Mesendoderm (in vitro differentiated cells): ENCODE measurements around the gene SLC23A2.

ENCODE experiments used
- DNase-seq: peaks from one replicate; pipeline ENCODE4 v3.0.0; 2013
- H2AK5ac ChIP-seq: 2 replicates; pipeline ENCODE4 v1.6.1; 2013; ENCODE audit warnings: low read length, inconsistent platforms
- H2BK120ac ChIP-seq: 2 replicates; pipeline ENCODE4 v1.6.1; 2013; ENCODE audit warnings: low read depth, mild to moderate bottlenecking, low read length, moderate library complexity, mixed read lengths
- H2BK15ac ChIP-seq: replicated peaks from 2 replicates; pipeline ENCODE4 v1.6.1; 2013; ENCODE audit warnings: low read depth, mild to moderate bottlenecking, moderate library complexity
- H2BK5ac ChIP-seq: 2 replicates; pipeline ENCODE4 v1.6.1; 2013; ENCODE audit warnings: low read length, inconsistent platforms
- H3K18ac ChIP-seq: 2 replicates; pipeline ENCODE4 v1.6.1; 2013; ENCODE audit warnings: mild to moderate bottlenecking, low read length, mixed read lengths
- H3K23ac ChIP-seq: one replicate; pipeline ENCODE4 v1.6.1; 2013; ENCODE audit warnings: low read length
- H3K27ac ChIP-seq: 2 replicates; pipeline ENCODE4 v1.5.1; 2013; ENCODE audit warnings: low read depth, mild to moderate bottlenecking, inconsistent platforms, low read length, moderate library complexity
- H3K27me3 ChIP-seq: 2 replicates; pipeline ENCODE4 v1.6.1; 2013; ENCODE audit warnings: low read length, control low read depth, mild to moderate bottlenecking, inconsistent platforms; ENCODE audit not compliant: insufficient read depth, poor library complexity
- H3K36me3 ChIP-seq: 2 replicates; pipeline ENCODE4 v1.6.1; 2013; ENCODE audit warnings: low read length, inconsistent platforms; ENCODE audit not compliant: control insufficient read depth, insufficient read depth
- H3K4ac ChIP-seq: one replicate; pipeline ENCODE4 v1.6.1; 2013; ENCODE audit warnings: low read depth, mild to moderate bottlenecking, low read length, moderate library complexity
- H3K4me1 ChIP-seq: 2 replicates; pipeline ENCODE4 v1.6.1; 2013; ENCODE audit warnings: low read depth, low read length, inconsistent platforms; ENCODE audit not compliant: control insufficient read depth
- H3K4me2 ChIP-seq: 2 replicates; pipeline ENCODE4 v1.6.1; 2013; ENCODE audit warnings: low read length
- H3K4me3 ChIP-seq: 2 replicates; pipeline ENCODE4 v1.5.1; 2013; ENCODE audit warnings: mild to moderate bottlenecking, low read length
- H3K56ac ChIP-seq: one replicate; pipeline ENCODE4 v1.6.1; 2013; ENCODE audit warnings: low read length
- H3K79me1 ChIP-seq: 2 replicates; pipeline ENCODE4 v1.6.1; 2013; ENCODE audit warnings: low read length, inconsistent platforms
- H3K79me2 ChIP-seq: 2 replicates; pipeline ENCODE4 v1.6.1; 2013; ENCODE audit warnings: mild to moderate bottlenecking, low read length; ENCODE audit not compliant: control insufficient read depth, insufficient read depth
- H3K9ac ChIP-seq: 2 replicates; pipeline ENCODE4 v1.6.1; 2013; ENCODE audit warnings: low read length, inconsistent platforms
- H4K5ac ChIP-seq: one replicate; pipeline ENCODE4 v1.6.1; 2013; ENCODE audit warnings: low read length
- H4K8ac ChIP-seq: one replicate; pipeline ENCODE4 v1.6.1; 2013; ENCODE audit warnings: low read depth, mild to moderate bottlenecking, control low read depth, low read length, moderate library complexity
- WGBS: extraction: QIAGEN DNeasy Blood & Tissue Kit; methylation state at CpG from one replicate; pipeline ENCODE4 v1.1.7; 2013; ENCODE audit warnings: low lambda C conversion rate, missing lambda C conversion rate; ENCODE audit not compliant: insufficient coverage; ENCODE audit errors: extremely low coverage; 5-methylcytosine and 5-hydroxymethylcytosine counted together

The SLC23A2 gene

DNA sequence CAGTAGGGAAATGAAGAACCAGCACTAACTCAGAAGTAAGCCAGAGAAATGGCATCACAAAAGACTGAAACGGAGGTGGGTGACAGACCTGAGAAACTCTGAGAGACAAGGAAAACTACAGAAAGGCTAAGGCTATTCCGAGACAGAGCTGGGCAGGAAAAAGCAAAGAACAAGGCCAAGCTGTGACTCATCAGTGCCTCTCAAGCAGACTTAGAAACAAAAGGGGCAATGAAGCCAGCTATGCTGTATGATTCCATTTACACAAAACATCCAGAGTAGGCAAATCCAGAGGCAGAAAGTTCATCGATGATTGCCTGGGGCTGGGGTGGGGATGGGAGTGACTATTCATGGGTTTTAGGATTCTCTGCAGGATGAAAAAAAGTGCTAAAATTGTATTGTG, 50.0 kb downstream of the SLC23A2 start:
- Histone ChIP-seq H2BK15ac (no peak overlapping the region), H3K4me1 (no peaks in the 10 kb centered on the region), H4K5ac (no peak overlapping the region), H3K27me3 (no peaks in the 10 kb centered on the region), H4K8ac (no peak overlapping the region), H3K27ac (no peak overlapping the region), H3K56ac (no peak overlapping the region), H3K79me2 (no peaks in the 10 kb centered on the region), H3K4ac (no peak overlapping the region), H3K36me3 (no peaks in the 10 kb centered on the region), H3K18ac (no peak overlapping the region), H3K9ac (no peak overlapping the region), H3K79me1 (no peaks in the 10 kb centered on the region), H2AK5ac (no peak overlapping the region), H3K4me2 (no peak overlapping the region), H2BK5ac (no peak overlapping the region), H3K4me3 (no peak overlapping the region), H2BK120ac (no peak overlapping the region), H3K23ac (no peak overlapping the region)
- peak; percentile 25 for DNase-seq
- WGBS, result no CpG with 5 or more reads among the region's 3 CpGs

DNA sequence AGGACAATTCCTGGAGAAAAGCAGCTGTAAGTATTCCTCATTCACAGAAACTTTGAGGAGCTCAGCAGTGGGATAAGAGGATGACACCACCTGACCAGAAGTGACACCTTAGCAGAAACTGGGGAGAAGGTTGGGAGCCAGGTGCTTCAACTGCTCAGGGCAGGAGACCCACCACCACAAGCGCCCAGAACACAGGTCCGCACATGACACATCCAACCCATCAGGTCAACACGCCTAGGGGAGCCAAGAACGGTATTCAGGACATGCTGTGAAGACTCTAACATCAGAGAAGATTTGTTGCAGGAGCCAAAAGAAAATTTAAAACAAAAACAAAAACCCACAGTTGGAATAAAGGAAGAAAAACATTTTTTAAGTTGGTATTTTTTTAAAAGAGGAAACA, 50.5 kb downstream of the SLC23A2 start:
- WGBS, result no CpG with 5 or more reads among the region's 4 CpGs
- H2AK5ac ChIP-seq, result no peak overlapping the region

DNA sequence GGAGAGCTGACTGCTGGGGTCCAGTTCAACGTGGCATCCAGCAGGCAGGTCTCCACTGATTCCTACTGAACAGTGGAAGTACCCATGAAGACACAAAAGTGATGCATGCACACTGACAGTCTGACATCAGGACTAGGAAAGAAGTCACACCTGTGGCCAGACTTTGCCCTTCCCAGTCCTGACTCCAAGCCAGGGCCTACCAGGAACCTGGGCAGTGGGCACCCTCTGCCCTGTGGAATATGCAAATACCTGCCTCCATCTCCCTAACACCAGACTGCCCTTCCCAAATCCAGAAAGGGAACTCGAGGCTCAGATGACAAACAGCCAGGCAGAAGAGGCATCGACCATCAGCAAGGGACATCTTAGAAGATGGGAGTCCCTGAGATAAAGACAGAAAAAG, 50.9 kb downstream of the SLC23A2 start:
- H4K8ac ChIP-seq, result no peak overlapping the region
- no peaks in the 10 kb centered on the region for H3K4me1 ChIP-seq
- no peak overlapping the region for H3K27ac ChIP-seq
- H3K56ac ChIP-seq, result no peak overlapping the region
- no peak overlapping the region for H3K4ac ChIP-seq
- H3K79me1 ChIP-seq, result no peaks in the 10 kb centered on the region
- H3K79me2 ChIP-seq, result no peaks in the 10 kb centered on the region
- no peaks in the 10 kb centered on the region for H3K27me3 ChIP-seq
- H3K4me2 ChIP-seq, result no peak overlapping the region
- H2BK120ac ChIP-seq, result no peak overlapping the region
- WGBS, result no CpG with 5 or more reads among the region's 3 CpGs
- no peak overlapping the region for H3K18ac ChIP-seq
- H2BK5ac ChIP-seq, result no peak overlapping the region
- no peak overlapping the region for H3K4me3 ChIP-seq
- H3K9ac ChIP-seq, result no peak overlapping the region
- no peak overlapping the region for H4K5ac ChIP-seq
- no peaks in the 10 kb centered on the region for H3K36me3 ChIP-seq
- no peak for DNase-seq
- H2BK15ac ChIP-seq, result no peak overlapping the region
- H3K23ac ChIP-seq, result no peak overlapping the region
- H2AK5ac ChIP-seq, result no peak overlapping the region

More for the DNA sequence above, 50.5 kb downstream of the SLC23A2 start:
- Histone ChIP-seq H3K4me3 (no peak overlapping the region), H3K4me2 (no peak overlapping the region), H3K27me3 (no peaks in the 10 kb centered on the region), H3K56ac (no peak overlapping the region), H2BK5ac (no peak overlapping the region), H2BK120ac (no peak overlapping the region), H4K8ac (no peak overlapping the region), H3K4me1 (no peaks in the 10 kb centered on the region), H3K79me2 (no peaks in the 10 kb centered on the region), H3K27ac (no peak overlapping the region), H3K18ac (no peak overlapping the region), H2BK15ac (no peak overlapping the region), H3K36me3 (no peaks in the 10 kb centered on the region), H3K4ac (no peak overlapping the region), H3K23ac (no peak overlapping the region), H3K79me1 (no peaks in the 10 kb centered on the region), H3K9ac (no peak overlapping the region), H4K5ac (no peak overlapping the region)
- DNase-seq, result no peak

DNA sequence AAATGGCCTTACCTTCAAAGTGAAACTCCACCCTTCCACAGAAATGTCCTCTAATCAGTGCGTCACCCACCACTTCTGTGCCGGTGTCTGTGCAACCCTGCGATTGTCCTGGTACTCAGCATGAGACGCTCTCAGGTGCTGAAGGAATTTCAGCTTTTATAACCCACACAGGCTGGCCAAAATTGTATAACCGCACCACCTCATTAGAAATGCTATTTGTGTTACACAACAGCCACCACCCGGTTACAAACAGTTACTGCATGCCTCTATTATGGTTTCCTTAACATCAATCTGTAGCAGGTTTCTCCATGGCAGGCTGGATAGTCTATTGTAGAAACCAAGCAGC, 51.5 kb downstream of the SLC23A2 start:
- H2BK120ac ChIP-seq, result no peak overlapping the region
- H3K9ac ChIP-seq, result no peak overlapping the region
- H3K56ac ChIP-seq, result no peak overlapping the region
- H3K27ac ChIP-seq, result no peak overlapping the region
- H3K79me1 ChIP-seq, result no peaks in the 10 kb centered on the region
- no peak overlapping the region for H2BK15ac ChIP-seq
- no peak overlapping the region for H2AK5ac ChIP-seq
- no peaks in the 10 kb centered on the region for H3K36me3 ChIP-seq
- H4K5ac ChIP-seq, result no peak overlapping the region
- H3K4me3 ChIP-seq, result no peak overlapping the region
- peak; percentile 40 for DNase-seq
- H3K79me2 ChIP-seq, result no peaks in the 10 kb centered on the region
- H3K27me3 ChIP-seq, result no peaks in the 10 kb centered on the region
- H2BK5ac ChIP-seq, result no peak overlapping the region
- H3K4me1 ChIP-seq, result no peaks in the 10 kb centered on the region
- no peak overlapping the region for H3K4ac ChIP-seq
- WGBS, result no CpG with 5 or more reads among the region's 6 CpGs
- H3K4me2 ChIP-seq, result no peak overlapping the region
- no peak overlapping the region for H3K23ac ChIP-seq
- no peak overlapping the region for H3K18ac ChIP-seq
- no peak overlapping the region for H4K8ac ChIP-seq

DNA sequence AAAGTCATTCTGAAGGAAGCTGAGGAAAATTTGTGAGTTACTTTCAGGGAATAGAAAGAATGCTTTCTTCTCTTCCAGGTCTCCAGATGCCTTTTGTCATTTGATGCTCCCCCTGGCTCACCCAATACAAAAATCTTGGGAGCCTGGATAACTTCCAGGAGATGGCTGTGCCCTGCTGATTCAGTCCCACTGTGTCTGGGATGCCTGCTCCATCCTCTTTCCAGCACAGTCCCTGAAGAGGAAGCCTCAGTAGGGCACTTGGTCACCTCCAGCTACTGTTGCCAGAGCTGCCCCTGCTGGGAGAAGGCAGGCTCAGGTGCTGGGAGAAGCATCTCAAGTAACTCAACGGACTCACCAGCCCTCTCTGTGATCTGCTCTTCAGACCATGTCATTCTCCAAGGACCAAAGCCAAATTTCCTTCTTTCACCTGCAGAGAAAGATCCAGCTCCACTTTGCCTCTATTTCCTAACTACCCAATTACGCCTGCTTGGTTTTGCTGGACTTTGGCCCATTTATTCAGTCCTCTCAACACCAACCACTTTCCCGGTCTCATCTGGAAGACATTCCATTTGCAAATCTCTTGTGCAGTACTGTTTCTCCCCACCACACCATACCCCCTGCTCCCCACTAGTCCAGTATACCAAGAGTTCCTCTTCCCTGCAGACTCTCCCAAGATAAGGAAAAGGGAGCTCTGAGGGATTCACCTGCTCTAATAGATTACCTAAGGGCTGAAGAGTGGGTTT, 53.3 kb downstream of the SLC23A2 start:
- H2BK5ac ChIP-seq, result no peak overlapping the region
- no peaks in the 10 kb centered on the region for H3K36me3 ChIP-seq
- no CpG with 5 or more reads among the region's 3 CpGs for WGBS
- no peaks in the 10 kb centered on the region for H3K4me1 ChIP-seq
- no peak overlapping the region for H3K56ac ChIP-seq
- H3K4me2 ChIP-seq, result no peak overlapping the region
- no peak overlapping the region for H3K23ac ChIP-seq
- no peak overlapping the region for H4K5ac ChIP-seq
- no peak overlapping the region for H2BK15ac ChIP-seq
- H2AK5ac ChIP-seq, result no peak overlapping the region
- no peak overlapping the region for H3K4me3 ChIP-seq
- H3K9ac ChIP-seq, result no peak overlapping the region
- H4K8ac ChIP-seq, result no peak overlapping the region
- DNase-seq, result no peak
- no peak overlapping the region for H2BK120ac ChIP-seq
- no peak overlapping the region for H3K18ac ChIP-seq
- no peaks in the 10 kb centered on the region for H3K27me3 ChIP-seq
- no peaks in the 10 kb centered on the region for H3K79me2 ChIP-seq
- H3K79me1 ChIP-seq, result no peaks in the 10 kb centered on the region
- H3K27ac ChIP-seq, result no peak overlapping the region
- no peak overlapping the region for H3K4ac ChIP-seq

DNA sequence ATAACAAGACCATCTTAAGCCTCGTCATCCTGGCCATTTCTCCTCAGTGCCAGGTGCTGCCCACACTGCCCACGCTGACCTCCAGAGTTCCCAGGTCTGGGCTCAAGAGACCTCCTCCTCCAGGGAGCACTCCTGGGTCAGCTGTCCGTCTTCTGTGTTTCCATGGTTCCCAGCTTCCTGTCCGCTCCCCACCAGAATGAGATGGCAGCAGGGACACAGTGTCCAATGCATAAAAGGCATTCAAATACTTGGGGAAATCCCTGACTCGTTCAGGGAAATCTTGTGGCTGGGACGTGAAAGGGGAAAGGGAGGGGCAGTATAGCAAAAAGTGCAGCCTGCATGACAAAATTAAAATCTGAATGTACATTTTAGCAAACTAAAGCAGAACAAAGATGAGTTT, 54.3 kb downstream of the SLC23A2 start:
- no peaks in the 10 kb centered on the region for H3K79me1 ChIP-seq
- H3K9ac ChIP-seq, result no peak overlapping the region
- H2BK120ac ChIP-seq, result no peak overlapping the region
- H4K5ac ChIP-seq, result no peak overlapping the region
- no peaks in the 10 kb centered on the region for H3K79me2 ChIP-seq
- no peak overlapping the region for H3K4me3 ChIP-seq
- H3K4me2 ChIP-seq, result no peak overlapping the region
- no peak overlapping the region for H3K27ac ChIP-seq
- no peaks in the 10 kb centered on the region for H3K36me3 ChIP-seq
- no peak overlapping the region for H2AK5ac ChIP-seq
- H4K8ac ChIP-seq, result no peak overlapping the region
- H2BK15ac ChIP-seq, result no peak overlapping the region
- H3K4me1 ChIP-seq, result no peaks in the 10 kb centered on the region
- no peak overlapping the region for H3K56ac ChIP-seq
- H3K4ac ChIP-seq, result no peak overlapping the region
- no CpG with 5 or more reads among the region's 6 CpGs for WGBS
- H3K18ac ChIP-seq, result no peak overlapping the region
- no peak for DNase-seq
- no peaks in the 10 kb centered on the region for H3K27me3 ChIP-seq
- H3K23ac ChIP-seq, result no peak overlapping the region
- H2BK5ac ChIP-seq, result no peak overlapping the region
